ENCODE results near the gene LRMDA.

Gene LRMDA

DNA sequence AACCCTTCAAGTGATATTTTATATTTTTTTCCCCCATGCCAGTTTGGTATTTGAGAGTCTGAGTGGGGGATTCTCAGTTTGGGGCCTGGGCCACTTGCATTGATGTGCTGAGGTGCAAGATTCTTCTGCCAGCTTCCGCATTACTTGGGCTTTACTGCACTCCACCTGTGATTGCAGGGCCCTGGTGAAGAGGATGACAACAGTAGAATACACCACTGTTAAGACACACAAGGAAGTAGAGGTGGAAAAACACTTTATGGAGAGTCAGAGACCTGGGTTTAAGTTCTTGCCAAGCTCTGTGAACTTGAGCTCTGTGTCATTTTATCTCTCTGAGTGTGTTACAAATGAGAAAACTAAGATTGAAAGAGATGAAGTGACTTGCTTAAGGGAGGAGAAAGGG is 209.4 kb downstream of the LRMDA start:
- TF ChIP-seq, protein P1, sequence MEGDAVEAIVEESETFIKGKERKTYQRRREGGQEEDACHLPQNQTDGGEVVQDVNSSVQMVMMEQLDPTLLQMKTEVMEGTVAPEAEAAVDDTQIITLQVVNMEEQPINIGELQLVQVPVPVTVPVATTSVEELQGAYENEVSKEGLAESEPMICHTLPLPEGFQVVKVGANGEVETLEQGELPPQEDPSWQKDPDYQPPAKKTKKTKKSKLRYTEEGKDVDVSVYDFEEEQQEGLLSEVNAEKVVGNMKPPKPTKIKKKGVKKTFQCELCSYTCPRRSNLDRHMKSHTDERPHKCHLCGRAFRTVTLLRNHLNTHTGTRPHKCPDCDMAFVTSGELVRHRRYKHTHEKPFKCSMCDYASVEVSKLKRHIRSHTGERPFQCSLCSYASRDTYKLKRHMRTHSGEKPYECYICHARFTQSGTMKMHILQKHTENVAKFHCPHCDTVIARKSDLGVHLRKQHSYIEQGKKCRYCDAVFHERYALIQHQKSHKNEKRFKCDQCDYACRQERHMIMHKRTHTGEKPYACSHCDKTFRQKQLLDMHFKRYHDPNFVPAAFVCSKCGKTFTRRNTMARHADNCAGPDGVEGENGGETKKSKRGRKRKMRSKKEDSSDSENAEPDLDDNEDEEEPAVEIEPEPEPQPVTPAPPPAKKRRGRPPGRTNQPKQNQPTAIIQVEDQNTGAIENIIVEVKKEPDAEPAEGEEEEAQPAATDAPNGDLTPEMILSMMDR (IDR thresholded peaks at IDR 0.05; ENCODE audit: low read depth, low read length, missing control alignments): no peak
- no peak for DNase-seq (ENCODE audit: low read depth)
- in situ Hi-C loops (cut with HindIII; ENCODE audit: low sequenced_read_pairs): no loop called here
- H3K4me3 ChIP-seq (ENCODE audit: low read depth, low read length): no peak overlapping the region

DNA sequence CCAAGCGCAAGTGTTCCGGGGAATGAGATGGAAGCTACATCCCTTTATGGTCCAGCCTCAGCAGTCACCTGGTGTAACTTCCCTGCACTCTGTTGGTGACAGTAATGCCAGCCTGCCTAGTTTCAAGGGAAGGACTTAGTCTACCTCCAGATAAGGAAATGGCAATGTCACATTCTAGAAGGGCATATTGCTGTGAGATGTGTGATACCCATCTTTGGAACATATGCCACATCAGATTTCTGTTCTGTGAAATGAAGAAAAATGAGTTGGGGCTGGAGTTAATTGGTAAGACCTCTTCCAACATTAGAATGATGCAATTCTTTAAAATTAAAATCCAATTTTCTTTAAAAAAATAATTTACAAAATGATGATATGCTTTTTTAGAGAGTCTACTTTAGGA is 212.0 kb downstream of the LRMDA start:
- DNase-seq (ENCODE audit: low read depth): no peak
- in situ Hi-C loops (cut with HindIII; ENCODE audit: low sequenced_read_pairs): no loop called here
- TF ChIP-seq, protein P1 (IDR thresholded peaks at IDR 0.05; ENCODE audit: low read depth, low read length, missing control alignments): no peak
- no peak overlapping the region for H3K4me3 ChIP-seq (ENCODE audit: low read depth, low read length)

DNA sequence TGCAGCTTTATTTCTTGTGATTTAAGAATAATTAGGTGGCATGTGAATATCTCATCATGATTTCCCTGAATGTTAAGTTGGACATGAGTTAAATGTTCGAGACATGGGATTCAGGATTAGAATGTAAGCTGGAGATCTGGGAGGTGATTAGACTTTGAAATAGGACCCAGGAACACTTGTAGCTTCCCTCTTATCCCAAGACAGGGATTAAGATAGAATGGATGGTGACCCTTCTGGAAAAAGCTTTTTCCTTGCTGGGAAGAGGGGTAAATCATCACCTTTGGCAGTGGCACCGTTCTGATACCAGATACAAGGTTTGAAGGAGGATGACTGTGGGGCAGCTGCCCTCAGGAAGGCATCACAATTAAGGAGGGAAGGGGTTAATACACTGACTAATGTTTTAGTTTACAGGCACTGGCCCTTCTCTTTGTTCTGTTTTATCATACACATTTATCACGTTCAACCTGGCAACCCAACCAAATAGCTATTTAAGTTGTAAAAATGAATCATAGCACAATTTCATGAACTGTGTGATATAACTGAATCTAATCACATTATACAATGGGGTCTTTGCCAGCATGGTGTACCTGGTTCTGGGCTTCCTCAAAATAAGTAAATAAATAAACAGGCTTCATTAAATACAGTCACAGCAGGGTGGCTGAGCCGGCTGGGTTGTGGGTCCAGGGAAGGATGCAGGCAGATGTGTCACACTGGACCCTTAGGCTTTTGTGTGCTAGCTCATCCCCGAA is 212.7 kb downstream of the LRMDA start:
- TF ChIP-seq, protein P1 (IDR thresholded peaks at IDR 0.05; ENCODE audit: low read depth, low read length, missing control alignments): no peak

DNA sequence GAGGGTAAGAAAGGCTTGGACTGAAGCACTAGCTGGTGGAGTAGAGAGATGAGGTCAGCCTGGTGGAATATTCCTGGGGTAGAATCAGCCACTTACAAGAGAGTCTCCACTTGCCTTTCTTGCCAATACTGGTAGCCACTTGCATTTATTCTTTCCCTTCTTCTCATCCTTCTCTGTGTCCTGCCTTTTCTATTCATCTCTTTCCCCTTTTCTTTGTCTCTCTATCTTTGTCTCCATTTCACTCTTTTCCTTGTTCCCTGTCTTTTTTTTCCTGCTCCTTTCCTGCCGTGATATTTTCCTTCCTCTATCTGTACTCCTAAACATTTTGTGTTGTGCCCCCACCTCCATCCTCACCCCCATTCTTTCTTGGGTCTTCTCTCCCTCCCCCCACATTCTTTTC is 214.3 kb downstream of the LRMDA start:
- in situ Hi-C loops (cut with HindIII; ENCODE audit: low sequenced_read_pairs): no loop called here
- TF ChIP-seq, protein P1 (IDR thresholded peaks at IDR 0.05; ENCODE audit: low read depth, low read length, missing control alignments): no peak
- no peak for DNase-seq (ENCODE audit: low read depth)
- no peak overlapping the region for H3K4me3 ChIP-seq (ENCODE audit: low read depth, low read length)

More for the DNA sequence above, 212.7 kb downstream of the LRMDA start:
- DNase-seq (ENCODE audit: low read depth): no peak
- H3K4me3 ChIP-seq (ENCODE audit: low read depth, low read length): no peak overlapping the region
- in situ Hi-C loops (cut with HindIII; ENCODE audit: low sequenced_read_pairs): no loop called here

DNA sequence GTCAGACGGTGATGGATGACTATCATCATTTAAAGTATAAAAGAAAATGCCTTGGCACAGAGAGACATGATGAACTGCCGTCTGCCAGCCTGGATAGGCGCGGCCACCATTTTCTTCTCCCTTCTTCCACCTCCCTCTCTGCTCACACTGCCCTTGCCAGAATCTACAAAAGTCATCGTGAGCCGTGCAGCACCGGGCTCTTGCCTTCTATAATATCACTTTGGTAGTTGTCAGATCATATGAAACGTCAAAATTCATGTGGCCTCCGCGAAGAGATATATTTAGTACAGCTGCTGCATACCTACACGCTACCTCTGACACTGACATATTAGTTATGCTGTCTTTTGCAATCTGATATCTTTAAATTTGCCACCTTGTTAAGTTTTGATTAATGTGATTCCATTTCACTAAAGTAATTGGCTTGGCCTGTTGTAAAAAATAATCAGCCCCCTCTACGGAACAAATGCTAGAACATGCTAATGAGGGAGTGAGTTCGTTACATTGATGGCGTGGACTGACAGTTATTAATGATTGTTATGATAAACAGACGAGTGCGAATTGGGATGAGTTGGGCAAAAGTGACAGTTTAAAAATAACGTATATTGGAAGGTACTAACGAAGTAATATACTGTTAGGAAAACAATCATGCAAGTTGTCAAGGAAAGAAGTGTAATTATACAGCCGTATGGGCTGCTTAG is 214.9 kb downstream of the LRMDA start:
- in situ Hi-C loops (cut with HindIII; ENCODE audit: low sequenced_read_pairs): no loop called here
- TF ChIP-seq, protein P1 (IDR thresholded peaks at IDR 0.05; ENCODE audit: low read depth, low read length, missing control alignments): no peak
- no peak overlapping the region for H3K4me3 ChIP-seq (ENCODE audit: low read depth, low read length)
- no peak for DNase-seq (ENCODE audit: low read depth)

DNA sequence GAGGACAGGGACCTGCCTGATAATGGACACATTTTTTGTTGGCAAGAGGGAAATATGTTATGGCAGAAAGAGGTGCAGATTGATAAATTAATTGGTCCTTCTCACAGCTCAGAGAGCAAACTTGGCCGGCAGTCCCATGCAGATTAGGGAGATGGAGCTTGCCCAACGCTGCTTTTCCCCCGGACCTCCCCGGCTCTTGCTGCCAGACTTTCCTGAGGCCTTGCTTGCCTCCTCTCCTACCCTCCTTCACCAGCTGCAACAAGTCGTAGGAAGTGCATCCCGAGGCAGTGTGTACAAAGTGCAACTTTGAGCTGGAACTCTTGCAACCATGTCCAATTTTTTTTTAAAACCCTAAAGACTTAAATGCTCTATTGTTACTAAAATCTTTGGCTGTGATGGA is 215.5 kb downstream of the LRMDA start:
- TF ChIP-seq, protein P1 (IDR thresholded peaks at IDR 0.05; ENCODE audit: low read depth, low read length, missing control alignments): no peak
- no peak for DNase-seq (ENCODE audit: low read depth)
- H3K4me3 ChIP-seq (ENCODE audit: low read depth, low read length): no peak overlapping the region
- in situ Hi-C loops (cut with HindIII; ENCODE audit: low sequenced_read_pairs): no loop called here

All from astrocyte of the cerebellum (primary cell).